ENCODE measurements around the gene TLL2. TPM values are rescaled to one million over a fixed set of nuclear protein-coding genes. Genes with fewer than 3 reads are reported as not detected.

TLL2 gene
- total and polyA plus RNA-seq, 4 donors, result 0.07 to 0.23 (median 0.10) TPM

- H3K27me3 ChIP-seq (ENCODE audit: control insufficient read depth in 3 of 3, insufficient read depth in 3 of 3, low read length in 2 of 3), result peaks cover 0 to 7% (median 0%) of the 10 kb centered on the region in 3 donors
- no peak overlapping the region for H3K4me3 ChIP-seq
- TF ChIP-seq, protein P1, sequence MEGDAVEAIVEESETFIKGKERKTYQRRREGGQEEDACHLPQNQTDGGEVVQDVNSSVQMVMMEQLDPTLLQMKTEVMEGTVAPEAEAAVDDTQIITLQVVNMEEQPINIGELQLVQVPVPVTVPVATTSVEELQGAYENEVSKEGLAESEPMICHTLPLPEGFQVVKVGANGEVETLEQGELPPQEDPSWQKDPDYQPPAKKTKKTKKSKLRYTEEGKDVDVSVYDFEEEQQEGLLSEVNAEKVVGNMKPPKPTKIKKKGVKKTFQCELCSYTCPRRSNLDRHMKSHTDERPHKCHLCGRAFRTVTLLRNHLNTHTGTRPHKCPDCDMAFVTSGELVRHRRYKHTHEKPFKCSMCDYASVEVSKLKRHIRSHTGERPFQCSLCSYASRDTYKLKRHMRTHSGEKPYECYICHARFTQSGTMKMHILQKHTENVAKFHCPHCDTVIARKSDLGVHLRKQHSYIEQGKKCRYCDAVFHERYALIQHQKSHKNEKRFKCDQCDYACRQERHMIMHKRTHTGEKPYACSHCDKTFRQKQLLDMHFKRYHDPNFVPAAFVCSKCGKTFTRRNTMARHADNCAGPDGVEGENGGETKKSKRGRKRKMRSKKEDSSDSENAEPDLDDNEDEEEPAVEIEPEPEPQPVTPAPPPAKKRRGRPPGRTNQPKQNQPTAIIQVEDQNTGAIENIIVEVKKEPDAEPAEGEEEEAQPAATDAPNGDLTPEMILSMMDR (IDR thresholded peaks at IDR 0.05; ENCODE audit: control extremely low read depth, extremely low read depth), result no peak
- peaks cover 0 to 2% (median 0%) of the 10 kb centered on the region in 4 donors for H3K9me3 ChIP-seq (ENCODE audit: control insufficient read depth in 4 of 4, insufficient read depth in 3 of 4, low read length in 3 of 4)
- H3K27ac ChIP-seq (ENCODE audit: low read depth in 1 of 2, low read length in 1 of 2), result no peak overlapping the region
- ATAC-seq (ENCODE audit: insufficient read depth, low FRiP score), result no peak
- H3K36me3 ChIP-seq (ENCODE audit: control insufficient read depth in 4 of 4, insufficient read depth in 4 of 4, low read length in 4 of 4), result no peaks in the 10 kb centered on the region
- no peak for DNase-seq
- WGBS, 2 donors, result 82 to 92% methylated on average over 2 of the region's 2 CpGs
- H3K9ac ChIP-seq (ENCODE audit: insufficient read depth in 1 of 2, low read length in 2 of 2), result no peak overlapping the region
- peaks cover 0 to 4% (median 0%) of the 10 kb centered on the region in 5 donors for H3K4me1 ChIP-seq (ENCODE audit: control insufficient read depth in 5 of 5, insufficient read depth in 5 of 5, low read length in 5 of 5)
Measured at GRCh38 chr10:96427291-96427690, 86.4 kb downstream of the TLL2 start.

DNA sequence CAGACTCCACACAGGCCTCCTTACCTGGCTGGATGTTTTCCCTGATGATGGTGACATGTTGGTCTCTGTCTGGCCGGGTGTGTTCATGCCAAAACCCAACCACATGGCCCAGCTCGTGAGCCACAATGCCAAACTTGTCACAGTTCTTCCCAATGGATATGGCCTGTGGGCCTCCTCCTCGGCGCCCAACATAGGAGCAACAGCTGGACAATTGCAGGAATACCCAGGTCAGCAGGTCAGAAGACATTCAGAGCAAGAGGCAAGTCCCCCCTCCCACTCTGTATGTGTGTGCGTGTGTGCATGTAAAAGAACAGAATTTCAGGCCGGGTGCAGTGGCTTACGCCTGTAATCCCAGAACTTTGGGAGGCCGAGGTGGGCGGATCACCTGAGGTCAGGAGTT is 91.2 kb downstream of the TLL2 start:
- no peak overlapping the region for H3K4me3 ChIP-seq
- TF ChIP-seq, protein P1 (IDR thresholded peaks at IDR 0.05; ENCODE audit: control extremely low read depth, extremely low read depth), result no peak
- peaks cover 0 to 2% (median 0%) of the 10 kb centered on the region in 4 donors for H3K9me3 ChIP-seq (ENCODE audit: control insufficient read depth in 4 of 4, insufficient read depth in 3 of 4, low read length in 3 of 4)
- peaks cover 0 to 7% (median 0%) of the 10 kb centered on the region in 3 donors for H3K27me3 ChIP-seq (ENCODE audit: control insufficient read depth in 3 of 3, insufficient read depth in 3 of 3, low read length in 2 of 3)
- DNase-seq, result no peak
- H3K9ac ChIP-seq (ENCODE audit: insufficient read depth in 1 of 2, low read length in 2 of 2), result peak overlapping the region in 1 of 2 donors; percentile 24
- ATAC-seq (ENCODE audit: insufficient read depth, low FRiP score), result no peak
- WGBS, 2 donors, result 88 to 93% methylated on average over 9 of the region's 9 CpGs
- no peaks in the 10 kb centered on the region for H3K36me3 ChIP-seq (ENCODE audit: control insufficient read depth in 4 of 4, insufficient read depth in 4 of 4, low read length in 4 of 4)
- no peak overlapping the region for H3K27ac ChIP-seq (ENCODE audit: low read depth in 1 of 2, low read length in 1 of 2)
- H3K4me1 ChIP-seq (ENCODE audit: control insufficient read depth in 5 of 5, insufficient read depth in 5 of 5, low read length in 5 of 5), result peaks cover 0 to 18% (median 0%) of the 10 kb centered on the region in 5 donors

- Histone ChIP-seq H3K27me3 (ENCODE audit: control insufficient read depth in 3 of 3, insufficient read depth in 3 of 3, low read length in 2 of 3) (peaks cover 0 to 7% (median 0%) of the 10 kb centered on the region in 3 donors), H3K4me3 (no peak overlapping the region), H3K9me3 (ENCODE audit: control insufficient read depth in 4 of 4, insufficient read depth in 3 of 4, low read length in 3 of 4) (peaks cover 0 to 2% (median 0%) of the 10 kb centered on the region in 4 donors), H3K9ac (ENCODE audit: insufficient read depth in 1 of 2, low read length in 2 of 2) (peak overlapping the region in 1 of 2 donors; percentile 24), H3K4me1 (ENCODE audit: control insufficient read depth in 5 of 5, insufficient read depth in 5 of 5, low read length in 5 of 5) (peaks cover 0 to 23% (median 4%) of the 10 kb centered on the region in 5 donors), H3K36me3 (ENCODE audit: control insufficient read depth in 4 of 4, insufficient read depth in 4 of 4, low read length in 4 of 4) (no peaks in the 10 kb centered on the region), H3K27ac (ENCODE audit: low read depth in 1 of 2, low read length in 1 of 2) (no peak overlapping the region)
- TF ChIP-seq, protein P1 (IDR thresholded peaks at IDR 0.05; ENCODE audit: control extremely low read depth, extremely low read depth), result no peak
- WGBS, 2 donors, result 33 to 43% methylated on average over 1 of the region's 1 CpG
- ATAC-seq (ENCODE audit: insufficient read depth, low FRiP score) (no peak), DNase-seq (peak in 2 of 3 donors; percentile 77 to 83)
Measured at GRCh38 chr10:96421995-96422394, 91.7 kb downstream of the TLL2 start.

Data from lung (tissue), 12 donors.